ENCODE data around the gene SLC25A48. TPM values are rescaled to one million over a fixed set of nuclear protein-coding genes. Genes with fewer than 3 reads are reported as not detected.

Gene SLC25A48
- total RNA-seq, 2 experiments from 2014 or later = not detected

DNA sequence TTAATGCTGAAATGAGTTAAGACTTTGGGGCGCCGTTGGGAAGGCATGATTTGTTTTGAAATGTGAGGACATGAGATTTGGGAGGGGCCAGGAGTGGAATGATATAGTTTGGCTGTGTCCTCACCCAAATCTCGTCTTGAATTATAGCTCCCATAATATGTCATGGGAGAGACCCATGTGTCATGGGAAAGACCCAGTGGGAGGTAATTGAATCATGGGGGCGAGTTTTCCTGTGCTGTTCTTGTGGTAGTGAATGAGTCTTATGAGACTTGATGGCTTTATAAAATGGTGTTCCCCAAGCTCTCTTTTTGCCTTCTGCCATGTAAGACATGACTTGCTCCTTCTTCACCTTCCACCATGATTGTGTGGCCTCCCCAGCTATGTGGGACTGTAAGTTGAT, 5.1 kb downstream of the SLC25A48 start:
- intact Hi-C loops (cut with micrococcal nuclease; ENCODE audit: unreplicated experiment) = loop anchor here (10.0 kb wide), 1 partner anchor 375 kb away; no protein-coding TSS in a partner anchor
- DNase-seq (ENCODE audit: low spot score) = no peak
- Histone ChIP-seq H3K4me2 (ENCODE audit: low read length) (no peak overlapping the region), H3K9me3 (ENCODE audit: low read length) (no peaks in the 10 kb centered on the region), H3K4me3 (ENCODE audit: low read depth, low read length, poor library complexity, severe bottlenecking) (no peak overlapping the region), H3K79me2 (ENCODE audit: insufficient read depth, low read depth, low read length) (no peaks in the 10 kb centered on the region), H3K4me1 (ENCODE audit: insufficient read depth, low read length, poor library complexity, severe bottlenecking) (no peaks in the 10 kb centered on the region), H4K20me1 (ENCODE audit: insufficient read depth, low read length) (no peaks in the 10 kb centered on the region), H3K36me3 (ENCODE audit: insufficient read depth, low read length) (no peaks in the 10 kb centered on the region), H3K27ac (ENCODE audit: low read depth, low read length, poor library complexity, severe bottlenecking) (no peak overlapping the region), H2AFZ (ENCODE audit: low read length) (no peak overlapping the region), H3K9me2 (ENCODE audit: insufficient read depth, low read length) (no peaks in the 10 kb centered on the region)
- TF ChIP-seq EZH2phosphoT487 (IDR thresholded peaks at IDR 0.05; ENCODE audit: borderline replicate concordance, low read depth, low read length) = no peak
- TF ChIP-seq, protein P1, sequence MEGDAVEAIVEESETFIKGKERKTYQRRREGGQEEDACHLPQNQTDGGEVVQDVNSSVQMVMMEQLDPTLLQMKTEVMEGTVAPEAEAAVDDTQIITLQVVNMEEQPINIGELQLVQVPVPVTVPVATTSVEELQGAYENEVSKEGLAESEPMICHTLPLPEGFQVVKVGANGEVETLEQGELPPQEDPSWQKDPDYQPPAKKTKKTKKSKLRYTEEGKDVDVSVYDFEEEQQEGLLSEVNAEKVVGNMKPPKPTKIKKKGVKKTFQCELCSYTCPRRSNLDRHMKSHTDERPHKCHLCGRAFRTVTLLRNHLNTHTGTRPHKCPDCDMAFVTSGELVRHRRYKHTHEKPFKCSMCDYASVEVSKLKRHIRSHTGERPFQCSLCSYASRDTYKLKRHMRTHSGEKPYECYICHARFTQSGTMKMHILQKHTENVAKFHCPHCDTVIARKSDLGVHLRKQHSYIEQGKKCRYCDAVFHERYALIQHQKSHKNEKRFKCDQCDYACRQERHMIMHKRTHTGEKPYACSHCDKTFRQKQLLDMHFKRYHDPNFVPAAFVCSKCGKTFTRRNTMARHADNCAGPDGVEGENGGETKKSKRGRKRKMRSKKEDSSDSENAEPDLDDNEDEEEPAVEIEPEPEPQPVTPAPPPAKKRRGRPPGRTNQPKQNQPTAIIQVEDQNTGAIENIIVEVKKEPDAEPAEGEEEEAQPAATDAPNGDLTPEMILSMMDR (conservative IDR thresholded peaks at IDR 0.05; ENCODE audit: low read length) = no peak
- POLR2A ChIA-PET = no interaction called here
- CTCF ChIA-PET (ENCODE audit: unreplicated experiment) = no interaction called here
- BruUV-seq (replicated peaks) = no TSS peak

DNA sequence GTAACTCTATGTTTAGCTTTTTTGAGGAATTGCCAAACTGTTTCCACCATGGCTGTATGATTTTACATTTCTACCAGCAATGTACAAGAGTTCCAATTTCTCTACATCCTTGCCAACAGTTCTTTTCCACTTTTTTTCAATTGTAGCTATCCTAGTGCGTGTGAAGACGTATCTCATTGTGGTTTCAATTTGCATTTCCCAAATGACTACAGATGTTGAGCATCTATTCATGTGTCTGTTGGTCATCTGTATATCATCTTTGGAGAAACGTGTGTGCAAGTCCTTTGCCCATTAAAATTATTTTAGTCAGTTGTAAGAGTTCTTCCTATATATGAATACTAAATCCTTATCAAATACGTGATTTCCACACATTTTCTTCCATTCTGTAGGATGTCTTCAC, 6.5 kb downstream of the SLC25A48 start:
- BruUV-seq (replicated peaks) = no TSS peak
- no peaks in the 10 kb centered on the region for H4K20me1 ChIP-seq (ENCODE audit: insufficient read depth, low read length)
- H3K9me2 ChIP-seq (ENCODE audit: insufficient read depth, low read length) = no peaks in the 10 kb centered on the region
- no peaks in the 10 kb centered on the region for H3K36me3 ChIP-seq (ENCODE audit: insufficient read depth, low read length)
- no peak overlapping the region for H3K4me2 ChIP-seq (ENCODE audit: low read length)
- ChIA-PET CTCF (ENCODE audit: unreplicated experiment) (no interaction called here), POLR2A (no interaction called here)
- TF ChIP-seq, protein P1 (conservative IDR thresholded peaks at IDR 0.05; ENCODE audit: low read length) = no peak
- TF ChIP-seq EZH2phosphoT487 (IDR thresholded peaks at IDR 0.05; ENCODE audit: borderline replicate concordance, low read depth, low read length) = no peak
- H3K4me3 ChIP-seq (ENCODE audit: low read depth, low read length, poor library complexity, severe bottlenecking) = no peak overlapping the region
- H3K79me2 ChIP-seq (ENCODE audit: insufficient read depth, low read depth, low read length) = no peaks in the 10 kb centered on the region
- intact Hi-C loops (cut with micrococcal nuclease; ENCODE audit: unreplicated experiment) = no loop called here
- no peaks in the 10 kb centered on the region for H3K9me3 ChIP-seq (ENCODE audit: low read length)
- no peak overlapping the region for H2AFZ ChIP-seq (ENCODE audit: low read length)
- H3K27ac ChIP-seq (ENCODE audit: low read depth, low read length, poor library complexity, severe bottlenecking) = no peak overlapping the region
- no peak for DNase-seq (ENCODE audit: low spot score)
- H3K4me1 ChIP-seq (ENCODE audit: insufficient read depth, low read length, poor library complexity, severe bottlenecking) = no peaks in the 10 kb centered on the region

- Histone ChIP-seq H3K9me2 (ENCODE audit: insufficient read depth, low read length) (no peaks in the 10 kb centered on the region), H3K4me1 (ENCODE audit: insufficient read depth, low read length, poor library complexity, severe bottlenecking) (no peaks in the 10 kb centered on the region), H3K9me3 (ENCODE audit: low read length) (no peaks in the 10 kb centered on the region), H3K4me2 (ENCODE audit: low read length) (no peak overlapping the region), H4K20me1 (ENCODE audit: insufficient read depth, low read length) (no peaks in the 10 kb centered on the region), H2AFZ (ENCODE audit: low read length) (no peak overlapping the region), H3K4me3 (ENCODE audit: low read depth, low read length, poor library complexity, severe bottlenecking) (no peak overlapping the region), H3K36me3 (ENCODE audit: insufficient read depth, low read length) (no peaks in the 10 kb centered on the region), H3K79me2 (ENCODE audit: insufficient read depth, low read depth, low read length) (no peaks in the 10 kb centered on the region), H3K27ac (ENCODE audit: low read depth, low read length, poor library complexity, severe bottlenecking) (no peak overlapping the region)
- CTCF ChIA-PET (ENCODE audit: unreplicated experiment) = no interaction called here
- POLR2A ChIA-PET = no interaction called here
- TF ChIP-seq, protein P1 (conservative IDR thresholded peaks at IDR 0.05; ENCODE audit: low read length) = no peak
- no peak for TF ChIP-seq EZH2phosphoT487 (IDR thresholded peaks at IDR 0.05; ENCODE audit: borderline replicate concordance, low read depth, low read length)
- no peak for DNase-seq (ENCODE audit: low spot score)
- no TSS peak for BruUV-seq (replicated peaks)
- intact Hi-C loops (cut with micrococcal nuclease; ENCODE audit: unreplicated experiment) = no loop called here
These were observed 8.3 kb downstream of the SLC25A48 start for GRCh38 chr5:135842737-135843136.

All from OCI-LY7 (cell line).